Sigmoid colon (tissue), 7 donors: ENCODE results near the gene USP24. TPM values are rescaled to one million over a fixed set of nuclear protein-coding genes. Genes with fewer than 3 reads are reported as not detected.

Experiments used
- DNase-seq: peaks from one replicate; pipeline ENCODE4 v3.0.0-alpha.2; 2019
- H3K27ac ChIP-seq, 4 donors: fragments of 200-600 bp; sonication (generic); one replicate each; pipeline ENCODE4 v1.5.1; 2016 to 2019; ENCODE audit warnings: mild to moderate bottlenecking in 1 of 4
- H3K27me3 ChIP-seq, 3 donors: fragments of 200-600 bp; sonication (generic); one replicate each; pipeline ENCODE4 v1.5.1; 2019; ENCODE audit warnings: mild to moderate bottlenecking in 1 of 3
- H3K36me3 ChIP-seq, 4 donors: fragments of 200-600 bp; sonication (generic); one replicate each; pipeline ENCODE4 v1.5.1; 2016 to 2019
- H3K4me1 ChIP-seq, 4 donors: fragments of 200-600 bp; sonication (generic); one replicate each; pipeline ENCODE4 v1.5.1; 2017 to 2019
- H3K4me3 ChIP-seq, 4 donors: fragments of 200-600 bp; sonication (generic); one replicate each; pipeline ENCODE4 v1.5.1; 2017 to 2019; ENCODE audit warnings: mild to moderate bottlenecking in 2 of 4, moderate library complexity in 1 of 4
- H3K9me3 ChIP-seq, 4 donors: fragments of 200-600 bp in 3 of 4; sonication (generic) in 3 of 4; one replicate each; pipeline versions ENCODE4 v1.5.1 to v1.6.1; 2013 to 2019
- CTCF ChIP-seq, 4 experiments: fragments of 450-650 bp in 3 of 4; fragments of 200-600 bp in 1 of 4; IDR thresholded peaks; one replicate each; pipeline ENCODE4 v1.5.1; 2016 to 2019; ENCODE audit warnings: antibody characterized with exemption in 4 of 4, mild to moderate bottlenecking in 3 of 4, moderate library complexity in 2 of 4
- EP300 ChIP-seq, 4 donors: sonication (generic); formaldehyde crosslinking; IDR thresholded peaks; one replicate each; pipeline ENCODE4 v1.6.1; 2017; ENCODE audit warnings: antibody characterized with exemption in 4 of 4
- POLR2A ChIP-seq, 2 donors: fragments of 450-650 bp; IDR thresholded peaks; one replicate each; pipeline ENCODE4 v1.6.1; 2016; ENCODE audit warnings: antibody characterized with exemption in 2 of 2, mild to moderate bottlenecking in 2 of 2, moderate library complexity in 2 of 2
- POLR2AphosphoS5 ChIP-seq, 4 donors: sonication (generic); formaldehyde crosslinking; IDR thresholded peaks; one replicate each; pipeline ENCODE4 v1.6.1; 2017; ENCODE audit warnings: antibody characterized with exemption in 4 of 4
- WGBS, 2 donors: extraction: QIAGEN DNeasy Blood & Tissue Kit; methylation state at CpG; one replicate each; pipeline ENCODE4 v1.1.7; 2013; 5-methylcytosine and 5-hydroxymethylcytosine counted together
- intact Hi-C: fragments of 100-400 bp; cut with DNase I; formaldehyde crosslinking; loops from one replicate; pipeline ENCODE4 v1.15.1; 2023
- polyA plus RNA-seq, 3 donors: library from polyadenylated mRNA; stranded (reverse); fragments of 200-250 nt; gene quantifications; one replicate each; pipeline ENCODE4 v1.2.3, GENCODE V29; 2013
- total RNA-seq, 4 donors: library from RNA; depleted of rRNA; stranded (reverse); fragments of >200 nt; gene quantifications; one replicate each; pipeline ENCODE4 v1.1.0, GENCODE V29; 2016
- donor health status: healthy with polysubstance abuse.
- donor health status: Bipolar disorder and iron deficiency.
- donor health status: healthy.

Gene USP24
- total and polyA plus RNA-seq, 7 donors, result 3.6 to 66.2 (median 46.4) TPM

GRCh38 chr1:55239548-55239947, 24.4 kb upstream of the USP24 start:
- H3K27ac ChIP-seq, result no peak overlapping the region
- no peaks in the 10 kb centered on the region for H3K9me3 ChIP-seq
- 93 to 94% methylated on average over 2 of the region's 2 CpGs for WGBS, 2 donors
- H3K4me3 ChIP-seq, result no peak overlapping the region
- intact Hi-C loops, result no loop called here
- no peak for DNase-seq
- no peaks in the 10 kb centered on the region for H3K27me3 ChIP-seq
- H3K36me3 ChIP-seq, result no peaks in the 10 kb centered on the region
- TF ChIP-seq CTCF (IDR thresholded peaks at IDR 0.05), result no peak
- no peak for TF ChIP-seq POLR2AphosphoS5 (IDR thresholded peaks at IDR 0.05)
- no peak for TF ChIP-seq EP300 (IDR thresholded peaks at IDR 0.05)
- TF ChIP-seq POLR2A (IDR thresholded peaks at IDR 0.05), result no peak
- H3K4me1 ChIP-seq, result peaks cover 0 to 9% (median 4%) of the 10 kb centered on the region in 4 donors

- TF ChIP-seq POLR2A (IDR thresholded peaks at IDR 0.05) (no peak), EP300 (IDR thresholded peaks at IDR 0.05) (no peak), CTCF (IDR thresholded peaks at IDR 0.05) (no peak), POLR2AphosphoS5 (IDR thresholded peaks at IDR 0.05) (no peak)
- 58 to 63% methylated on average over 4 of the region's 4 CpGs for WGBS, 2 donors
Measured at GRCh38 chr1:55235722-55236121, 20.6 kb upstream of the USP24 start.

GRCh38 chr1:55234016-55234415, 18.9 kb upstream of the USP24 start:
- no peak for DNase-seq
- Histone ChIP-seq H3K27ac (no peak overlapping the region), H3K27me3 (no peaks in the 10 kb centered on the region), H3K4me3 (no peak overlapping the region), H3K36me3 (no peaks in the 10 kb centered on the region), H3K9me3 (no peaks in the 10 kb centered on the region), H3K4me1 (peaks cover 0 to 10% (median 9%) of the 10 kb centered on the region in 4 donors)
- intact Hi-C loops, result no loop called here
- whole genome bisulfite sequencing, 2 donors, result 94 to 96% methylated on average over 3 of the region's 3 CpGs
- TF ChIP-seq POLR2A (IDR thresholded peaks at IDR 0.05) (no peak), EP300 (IDR thresholded peaks at IDR 0.05) (no peak)

More at GRCh38 chr1:55235722-55236121, 20.6 kb upstream of the USP24 start:
- Histone ChIP-seq H3K9me3 (no peaks in the 10 kb centered on the region), H3K4me3 (no peak overlapping the region), H3K27me3 (no peaks in the 10 kb centered on the region), H3K27ac (no peak overlapping the region), H3K4me1 (peaks cover 0 to 9% (median 6%) of the 10 kb centered on the region in 4 donors), H3K36me3 (no peaks in the 10 kb centered on the region)
- no peak for DNase-seq
- intact Hi-C loops, result no loop called here

- H3K27me3 ChIP-seq, result no peaks in the 10 kb centered on the region
- H3K36me3 ChIP-seq, result no peaks in the 10 kb centered on the region
- WGBS, 2 donors, result 70 to 73% methylated on average over 5 of the region's 5 CpGs
- H3K9me3 ChIP-seq, result no peaks in the 10 kb centered on the region
- no peak overlapping the region for H3K4me3 ChIP-seq
- no peak for TF ChIP-seq CTCF (IDR thresholded peaks at IDR 0.05)
- no peak for TF ChIP-seq POLR2A (IDR thresholded peaks at IDR 0.05)
- no peak for TF ChIP-seq EP300 (IDR thresholded peaks at IDR 0.05)
- no peak for TF ChIP-seq POLR2AphosphoS5 (IDR thresholded peaks at IDR 0.05)
- H3K27ac ChIP-seq, result no peak overlapping the region
- intact Hi-C loops, result no loop called here
- peaks cover 0 to 10% (median 9%) of the 10 kb centered on the region in 4 donors for H3K4me1 ChIP-seq
- DNase-seq, result no peak
Measured at GRCh38 chr1:55233145-55233777, 18.1 kb upstream of the USP24 start.

GRCh38 chr1:55232448-55233144, 17.4 kb upstream of the USP24 start:
- intact Hi-C loops, result no loop called here
- no peak overlapping the region for H3K27ac ChIP-seq
- H3K27me3 ChIP-seq, result no peaks in the 10 kb centered on the region
- H3K4me3 ChIP-seq, result no peak overlapping the region
- no peak for TF ChIP-seq EP300 (IDR thresholded peaks at IDR 0.05)
- no peak for TF ChIP-seq POLR2AphosphoS5 (IDR thresholded peaks at IDR 0.05)
- TF ChIP-seq CTCF (IDR thresholded peaks at IDR 0.05), result no peak
- no peak for DNase-seq
- H3K36me3 ChIP-seq, result no peaks in the 10 kb centered on the region
- H3K4me1 ChIP-seq, result peaks cover 0 to 10% (median 9%) of the 10 kb centered on the region in 4 donors
- peaks cover 0 to 4% (median 0%) of the 10 kb centered on the region in 4 donors for H3K9me3 ChIP-seq
- WGBS, 2 donors, result 80 to 84% methylated on average over 6 of the region's 6 CpGs
